WTC11 (cell line): ENCODE results near the gene ZCCHC14. TPM values are rescaled to one million over a fixed set of nuclear protein-coding genes. Genes with fewer than 3 reads are reported as not detected.
A peak's percentile ranks its signal among the peaks of the same experiment; 100 is the strongest.
"Not testable (repeated sequence)": the region's sequence is repeated elsewhere in the genome, so short reads cannot be mapped to it uniquely, and the experiment has no call there.

Experiments
- ATAC-seq: fragments of 200-7000 bp; cut with Tn5 transposase; 2 replicates; pipeline ENCODE4 v1.10.0; 2021; ENCODE audit warnings: mild to moderate bottlenecking, moderate library complexity
- CTCF ChIA-PET: fragments of 300-600 bp; sonication (Branson Sonifier 250); formaldehyde crosslinking; loops from one replicate; lab custom pipeline; 2021; ENCODE audit warnings: antibody characterized with exemption; lab: Charles Lee
- POLR2A ChIA-PET: fragments of 350-600 bp; sonication (Branson Sonifier 250); formaldehyde crosslinking; loops from one replicate; lab custom pipeline; 2021; ENCODE audit warnings: antibody characterized with exemption; lab: Charles Lee
- DNase-seq: peaks from one replicate; pipeline ENCODE4 v3.0.0; 2021; ENCODE audit warnings: low spot score
- H3K27ac Mint-ChIP-seq: 2 replicates; pipeline ENCODE4 v1.8.0; 2021; ENCODE audit warnings: mixed read lengths
- H3K27me3 Mint-ChIP-seq: 2 replicates; pipeline ENCODE4 v1.8.0; 2021; ENCODE audit warnings: low read depth, mild to moderate bottlenecking, moderate library complexity, mixed read lengths
- H3K36me3 Mint-ChIP-seq: 2 replicates; pipeline ENCODE4 v1.8.0; 2021; ENCODE audit warnings: mixed read lengths
- H3K4me1 Mint-ChIP-seq: 2 replicates; pipeline ENCODE4 v1.8.0; 2022; ENCODE audit warnings: mixed read lengths
- H3K4me3 Mint-ChIP-seq: 2 replicates; pipeline ENCODE4 v1.8.0; 2021; ENCODE audit warnings: mild to moderate bottlenecking, moderate library complexity, mixed read lengths
- H3K9me3 Mint-ChIP-seq: 2 replicates; pipeline ENCODE4 v1.8.0; 2021; ENCODE audit warnings: mixed read lengths
- EMX1 ChIP-seq: fragments of 250-450 bp; sonication (Bioruptor Pico); IDR thresholded peaks from 2 replicates; pipeline ENCODE4 v1.8.0; 2021; ENCODE audit warnings: mild to moderate bottlenecking
- FOXP1 ChIP-seq: sonication (generic); formaldehyde crosslinking; IDR thresholded peaks from 2 replicates; pipeline ENCODE4 v1.8.0; 2022; ENCODE audit warnings: missing genetic modification reagents, mild to moderate bottlenecking, moderate library complexity, borderline replicate concordance
- GABPB1 ChIP-seq: sonication (generic); formaldehyde crosslinking; IDR thresholded peaks from 2 replicates; pipeline ENCODE4 v1.8.1; 2023; ENCODE audit warnings: mild to moderate bottlenecking, missing genetic modification reagents
- JAZF1 ChIP-seq: fragments of 250-450 bp; sonication (Bioruptor Pico); IDR thresholded peaks from 2 replicates; pipeline ENCODE4 v1.9.0; 2021; ENCODE audit warnings: moderate library complexity, mild to moderate bottlenecking, inconsistent platforms
- KAT7 ChIP-seq: sonication (generic); formaldehyde crosslinking; IDR thresholded peaks from 2 replicates; pipeline ENCODE4 v1.8.1; 2023; ENCODE audit warnings: missing genetic modification reagents, mild to moderate bottlenecking, borderline replicate concordance
- NFE2L1 ChIP-seq: sonication (generic); formaldehyde crosslinking; IDR thresholded peaks from 2 replicates; pipeline ENCODE4 v1.8.1; 2023; ENCODE audit warnings: missing genetic modification reagents
- ZNF416 ChIP-seq: fragments of 250-450 bp; sonication (Bioruptor Pico); IDR thresholded peaks from 2 replicates; pipeline ENCODE4 v1.9.0; 2021; ENCODE audit warnings: mild to moderate bottlenecking, inconsistent platforms
- ZNF671 ChIP-seq: fragments of 250-450 bp; sonication (Bioruptor Pico); IDR thresholded peaks from 2 replicates; pipeline ENCODE4 v1.8.0; 2021; ENCODE audit warnings: mild to moderate bottlenecking
- total RNA-seq: library from RNA; stranded (reverse); gene quantifications from 3 replicates; pipeline ENCODE4 v1.2.3, GENCODE V29; 2021
- TF ChIP-seq, protein P1 (sequence below): fragments of 250-450 bp; sonication (Bioruptor Pico); IDR thresholded peaks from 2 replicates; pipeline ENCODE4 v2.1.2; 2022; ENCODE audit warnings: mild to moderate bottlenecking, moderate library complexity
- TF ChIP-seq, protein P2 (sequence below): sonication (generic); formaldehyde crosslinking; IDR thresholded peaks from 2 replicates; pipeline ENCODE4 v1.8.1; 2022; ENCODE audit warnings: missing genetic modification reagents, borderline replicate concordance
- TF ChIP-seq, protein P3 (sequence below): sonication (generic); formaldehyde crosslinking; IDR thresholded peaks from 2 replicates; pipeline ENCODE4 v1.8.0; 2023; ENCODE audit warnings: missing genetic modification reagents, mild to moderate bottlenecking, borderline replicate concordance
- TF ChIP-seq, protein P4 (sequence below): sonication (generic); formaldehyde crosslinking; IDR thresholded peaks from 2 replicates; pipeline ENCODE4 v1.8.1; 2023; ENCODE audit warnings: mild to moderate bottlenecking, missing genetic modification reagents

The ZCCHC14 gene
- total RNA-seq, 1 experiment from 2014 or later, result 33.8 TPM

DNA sequence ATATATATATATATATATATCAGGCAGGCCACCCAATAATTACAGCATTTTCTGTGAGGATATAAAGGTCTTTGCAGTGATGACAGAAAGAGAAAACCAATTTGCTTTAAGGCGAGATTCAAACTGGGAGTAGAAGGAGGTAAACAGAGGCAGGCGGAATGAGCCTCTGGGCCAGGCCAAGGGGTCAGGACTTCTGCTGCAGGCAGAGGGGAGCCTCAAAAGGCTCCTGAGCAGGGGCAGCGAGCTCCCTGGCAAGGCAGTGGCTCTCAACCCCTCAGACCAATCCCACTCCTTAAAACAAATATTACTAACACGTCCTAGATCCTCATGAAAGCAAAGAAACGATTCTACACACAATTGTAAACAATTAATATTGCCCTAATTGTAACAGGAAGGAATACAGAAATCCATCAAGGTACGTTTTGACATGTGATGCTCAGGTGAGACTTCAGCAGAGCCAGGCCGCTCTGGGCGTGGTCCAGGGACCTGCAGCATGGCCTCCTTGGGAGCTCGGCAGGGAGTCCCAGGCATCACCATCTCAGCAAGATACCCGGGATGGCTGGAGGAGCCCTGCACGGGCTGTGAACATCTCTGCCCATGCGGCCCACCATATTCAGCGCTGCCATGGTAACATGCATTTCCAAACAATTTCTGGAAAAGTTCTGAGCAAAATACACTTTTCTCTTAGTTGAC lies 127.7 kb downstream of the ZCCHC14 start (continued):
- TF ChIP-seq GABPB1 (CRISPR knock-in tag), result no peak

DNA sequence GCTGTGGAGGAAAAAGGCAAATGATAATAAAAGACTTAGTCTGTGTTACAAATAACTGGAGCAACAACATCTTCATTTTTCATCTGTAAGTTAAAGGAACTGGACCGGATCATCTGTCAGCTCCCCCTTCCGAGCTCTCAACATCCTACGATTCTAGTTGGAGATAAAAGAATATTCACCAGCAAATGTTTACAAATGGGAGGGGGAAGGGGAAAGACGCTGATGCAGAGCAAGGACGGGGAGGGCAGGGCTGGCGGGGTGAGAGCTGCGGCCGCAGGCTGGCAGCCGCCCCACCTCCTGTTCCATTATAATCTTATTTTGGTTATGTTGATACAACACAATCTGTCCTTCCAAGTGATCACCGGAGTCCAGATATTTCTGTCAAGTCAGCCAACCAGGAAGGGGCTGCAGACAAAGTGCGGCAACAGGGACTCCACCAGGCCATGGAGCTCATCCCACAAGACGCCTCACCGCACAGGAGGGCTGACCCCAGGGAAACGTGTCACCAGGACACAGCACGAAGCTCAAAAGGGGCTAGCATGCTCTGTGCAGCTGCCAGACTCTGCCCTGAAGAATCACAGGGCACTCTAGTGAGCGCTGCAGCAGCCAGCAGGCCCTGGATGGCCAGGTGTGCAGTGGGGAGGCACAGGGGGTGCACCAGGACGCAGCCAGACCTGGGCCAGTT lies 128.9 kb downstream of the ZCCHC14 start:
- ChIA-PET POLR2A (no interaction called here), CTCF (interaction anchor here (0.9 to 1.5 kb wide), 2 partner anchors 30 to 66 kb away, joined by 3 to 4 read pairs; no protein-coding TSS in a partner anchor)
- Mint-ChIP-seq H3K36me3 (peaks cover 8% of the 10 kb centered on the region), H3K4me3 (no peak overlapping the region), H3K27ac (peak overlapping the region; percentile 64), H3K4me1 (peaks cover 6% of the 10 kb centered on the region), H3K9me3 (no peaks in the 10 kb centered on the region), H3K27me3 (no peaks in the 10 kb centered on the region)
- ATAC-seq, result no peak
- no peak for DNase-seq
- TF ChIP-seq, protein P1, sequence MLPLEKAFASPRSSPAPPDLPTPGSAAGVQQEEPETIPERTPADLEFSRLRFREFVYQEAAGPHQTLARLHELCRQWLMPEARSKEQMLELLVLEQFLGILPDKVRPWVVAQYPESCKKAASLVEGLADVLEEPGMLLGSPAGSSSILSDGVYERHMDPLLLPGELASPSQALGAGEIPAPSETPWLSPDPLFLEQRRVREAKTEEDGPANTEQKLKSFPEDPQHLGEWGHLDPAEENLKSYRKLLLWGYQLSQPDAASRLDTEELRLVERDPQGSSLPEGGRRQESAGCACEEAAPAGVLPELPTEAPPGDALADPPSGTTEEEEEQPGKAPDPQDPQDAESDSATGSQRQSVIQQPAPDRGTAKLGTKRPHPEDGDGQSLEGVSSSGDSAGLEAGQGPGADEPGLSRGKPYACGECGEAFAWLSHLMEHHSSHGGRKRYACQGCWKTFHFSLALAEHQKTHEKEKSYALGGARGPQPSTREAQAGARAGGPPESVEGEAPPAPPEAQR (CRISPR knock-in tag), result no peak
- TF ChIP-seq JAZF1 (CRISPR knock-in tag) (no peak), NFE2L1 (CRISPR knock-in tag) (no peak), KAT7 (CRISPR knock-in tag) (no peak), ZNF671 (CRISPR knock-in tag) (no peak), ZNF416 (no peak), FOXP1 (CRISPR knock-in tag) (no peak), EMX1 (CRISPR knock-in tag) (no peak)
- TF ChIP-seq, protein P2, sequence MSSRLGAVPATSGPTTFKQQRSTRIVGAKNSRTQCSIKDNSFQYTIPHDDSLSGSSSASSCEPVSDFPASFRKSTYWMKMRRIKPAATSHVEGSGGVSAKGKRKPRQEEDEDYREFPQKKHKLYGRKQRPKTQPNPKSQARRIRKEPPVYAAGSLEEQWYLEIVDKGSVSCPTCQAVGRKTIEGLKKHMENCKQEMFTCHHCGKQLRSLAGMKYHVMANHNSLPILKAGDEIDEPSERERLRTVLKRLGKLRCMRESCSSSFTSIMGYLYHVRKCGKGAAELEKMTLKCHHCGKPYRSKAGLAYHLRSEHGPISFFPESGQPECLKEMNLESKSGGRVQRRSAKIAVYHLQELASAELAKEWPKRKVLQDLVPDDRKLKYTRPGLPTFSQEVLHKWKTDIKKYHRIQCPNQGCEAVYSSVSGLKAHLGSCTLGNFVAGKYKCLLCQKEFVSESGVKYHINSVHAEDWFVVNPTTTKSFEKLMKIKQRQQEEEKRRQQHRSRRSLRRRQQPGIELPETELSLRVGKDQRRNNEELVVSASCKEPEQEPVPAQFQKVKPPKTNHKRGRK (CRISPR knock-in tag), result no peak
- TF ChIP-seq, protein P3, sequence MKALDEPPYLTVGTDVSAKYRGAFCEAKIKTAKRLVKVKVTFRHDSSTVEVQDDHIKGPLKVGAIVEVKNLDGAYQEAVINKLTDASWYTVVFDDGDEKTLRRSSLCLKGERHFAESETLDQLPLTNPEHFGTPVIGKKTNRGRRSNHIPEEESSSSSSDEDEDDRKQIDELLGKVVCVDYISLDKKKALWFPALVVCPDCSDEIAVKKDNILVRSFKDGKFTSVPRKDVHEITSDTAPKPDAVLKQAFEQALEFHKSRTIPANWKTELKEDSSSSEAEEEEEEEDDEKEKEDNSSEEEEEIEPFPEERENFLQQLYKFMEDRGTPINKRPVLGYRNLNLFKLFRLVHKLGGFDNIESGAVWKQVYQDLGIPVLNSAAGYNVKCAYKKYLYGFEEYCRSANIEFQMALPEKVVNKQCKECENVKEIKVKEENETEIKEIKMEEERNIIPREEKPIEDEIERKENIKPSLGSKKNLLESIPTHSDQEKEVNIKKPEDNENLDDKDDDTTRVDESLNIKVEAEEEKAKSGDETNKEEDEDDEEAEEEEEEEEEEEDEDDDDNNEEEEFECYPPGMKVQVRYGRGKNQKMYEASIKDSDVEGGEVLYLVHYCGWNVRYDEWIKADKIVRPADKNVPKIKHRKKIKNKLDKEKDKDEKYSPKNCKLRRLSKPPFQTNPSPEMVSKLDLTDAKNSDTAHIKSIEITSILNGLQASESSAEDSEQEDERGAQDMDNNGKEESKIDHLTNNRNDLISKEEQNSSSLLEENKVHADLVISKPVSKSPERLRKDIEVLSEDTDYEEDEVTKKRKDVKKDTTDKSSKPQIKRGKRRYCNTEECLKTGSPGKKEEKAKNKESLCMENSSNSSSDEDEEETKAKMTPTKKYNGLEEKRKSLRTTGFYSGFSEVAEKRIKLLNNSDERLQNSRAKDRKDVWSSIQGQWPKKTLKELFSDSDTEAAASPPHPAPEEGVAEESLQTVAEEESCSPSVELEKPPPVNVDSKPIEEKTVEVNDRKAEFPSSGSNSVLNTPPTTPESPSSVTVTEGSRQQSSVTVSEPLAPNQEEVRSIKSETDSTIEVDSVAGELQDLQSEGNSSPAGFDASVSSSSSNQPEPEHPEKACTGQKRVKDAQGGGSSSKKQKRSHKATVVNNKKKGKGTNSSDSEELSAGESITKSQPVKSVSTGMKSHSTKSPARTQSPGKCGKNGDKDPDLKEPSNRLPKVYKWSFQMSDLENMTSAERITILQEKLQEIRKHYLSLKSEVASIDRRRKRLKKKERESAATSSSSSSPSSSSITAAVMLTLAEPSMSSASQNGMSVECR (CRISPR knock-in tag), result no peak
- TF ChIP-seq, protein P4, sequence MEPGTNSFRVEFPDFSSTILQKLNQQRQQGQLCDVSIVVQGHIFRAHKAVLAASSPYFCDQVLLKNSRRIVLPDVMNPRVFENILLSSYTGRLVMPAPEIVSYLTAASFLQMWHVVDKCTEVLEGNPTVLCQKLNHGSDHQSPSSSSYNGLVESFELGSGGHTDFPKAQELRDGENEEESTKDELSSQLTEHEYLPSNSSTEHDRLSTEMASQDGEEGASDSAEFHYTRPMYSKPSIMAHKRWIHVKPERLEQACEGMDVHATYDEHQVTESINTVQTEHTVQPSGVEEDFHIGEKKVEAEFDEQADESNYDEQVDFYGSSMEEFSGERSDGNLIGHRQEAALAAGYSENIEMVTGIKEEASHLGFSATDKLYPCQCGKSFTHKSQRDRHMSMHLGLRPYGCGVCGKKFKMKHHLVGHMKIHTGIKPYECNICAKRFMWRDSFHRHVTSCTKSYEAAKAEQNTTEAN, result no peak

DNA sequence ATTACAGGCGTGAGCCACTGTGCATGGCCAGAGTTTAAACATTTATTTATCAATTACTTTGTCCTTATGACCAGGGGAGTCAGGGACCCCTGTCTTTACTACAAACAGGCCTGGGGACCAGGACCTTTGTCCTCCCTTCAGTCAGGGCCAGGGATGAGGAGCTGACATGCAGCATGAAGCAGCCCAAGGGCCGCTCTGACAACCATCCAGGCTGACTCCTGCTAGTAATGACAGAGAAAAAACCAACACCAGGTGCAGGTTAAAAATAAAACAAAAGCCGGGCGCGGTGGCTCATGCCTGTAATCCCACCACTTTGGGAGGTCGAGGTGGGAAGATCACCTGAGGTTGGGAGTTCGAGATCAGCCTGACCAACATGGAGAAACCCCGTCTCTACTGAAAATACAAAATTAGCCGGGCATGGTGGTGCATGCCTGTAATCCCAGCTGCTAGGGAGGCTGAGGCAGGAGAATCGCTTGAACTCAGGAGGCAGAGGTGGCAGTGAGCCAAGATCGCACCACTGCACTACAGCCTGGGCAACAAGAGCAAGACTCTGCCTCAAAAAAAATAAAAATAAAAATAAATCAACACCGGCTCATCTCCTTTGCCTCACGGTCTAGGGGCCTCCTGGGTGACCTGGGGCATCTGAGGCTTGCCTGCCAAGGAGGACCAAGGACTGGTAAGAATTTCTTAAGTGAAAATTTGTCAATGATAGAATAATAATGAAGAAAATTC lies 129.8 kb downstream of the ZCCHC14 start:
- Mint-ChIP-seq H3K27ac (peak overlapping the region; percentile 60; the same call in 1 of the 2 replicates), H3K36me3 (peaks cover 14% of the 10 kb centered on the region)
- POLR2A ChIA-PET, H3K4me1 Mint-ChIP-seq, H3K9me3 Mint-ChIP-seq, CTCF ChIA-PET, DNase-seq, H3K4me3 Mint-ChIP-seq, ATAC-seq, H3K27me3 Mint-ChIP-seq: not testable (repeated sequence)
